HepG2 (cell line): Measurements from ENCODE around the gene C22orf15. TPM values are rescaled to one million over a fixed set of nuclear protein-coding genes. Genes with fewer than 3 reads are reported as not detected.
A peak's percentile ranks its signal among the peaks of the same experiment; 100 is the strongest.

ENCODE experiments used
- AHDC1 ChIP-seq: sonication (generic); formaldehyde crosslinking; IDR thresholded peaks from 2 replicates; pipeline ENCODE4 v1.5.1; 2020; ENCODE audit warnings: mild to moderate bottlenecking, missing genetic modification reagents, borderline replicate concordance
- ATAD3A ChIP-seq: sonication (generic); formaldehyde crosslinking; IDR thresholded peaks from 2 replicates; pipeline ENCODE4 v1.4.0; 2020; ENCODE audit warnings: missing genetic modification reagents
- ATF5 ChIP-seq: sonication (generic); formaldehyde crosslinking; IDR thresholded peaks from 2 replicates; pipeline ENCODE4 v1.4.0; 2020; ENCODE audit warnings: mild to moderate bottlenecking, low read depth, missing genetic modification reagents
- BATF2 ChIP-seq: sonication (generic); formaldehyde crosslinking; IDR thresholded peaks from 2 replicates; pipeline ENCODE4 v1.8.0; 2022; ENCODE audit warnings: mild to moderate bottlenecking, missing genetic modification reagents, moderate library complexity
- EHMT2 ChIP-seq: fragments of 200-600 bp; sonication (generic); IDR thresholded peaks from 2 replicates; pipeline ENCODE4 v1.7.0; 2017; ENCODE audit warnings: antibody characterized with exemption, low read depth, low read length, borderline replicate concordance
- FOSL2 ChIP-seq: sonication (generic); formaldehyde crosslinking; IDR thresholded peaks from 2 replicates; pipeline ENCODE4 v1.4.0; 2020; ENCODE audit warnings: missing genetic modification reagents
- MLX ChIP-seq: IDR thresholded peaks from 2 replicates; pipeline ENCODE4 v1.6.1; 2016
- NR2F1 ChIP-seq, 2 experiments: fragments of 450-650 bp in 1 of 2; formaldehyde crosslinking in 1 of 2; IDR thresholded peaks; 2 replicates each; pipeline versions ENCODE4 v1.5.0 to v1.6.1; 2016 to 2020; ENCODE audit warnings: mild to moderate bottlenecking in 1 of 2, missing compliant biosample characterization in 1 of 2, missing genetic modification reagents in 1 of 2, moderate library complexity in 1 of 2
- XBP1 ChIP-seq: sonication (generic); formaldehyde crosslinking; IDR thresholded peaks from 2 replicates; pipeline ENCODE4 v1.5.0; 2020; ENCODE audit warnings: missing genetic modification reagents
- ZBTB1 ChIP-seq: sonication (generic); formaldehyde crosslinking; IDR thresholded peaks from 2 replicates; pipeline ENCODE4 v1.4.0; 2020; ENCODE audit warnings: missing genetic modification reagents, borderline replicate concordance
- ZBTB37 ChIP-seq: sonication (generic); formaldehyde crosslinking; IDR thresholded peaks from 2 replicates; pipeline ENCODE4 v1.4.0; 2020; ENCODE audit warnings: mild to moderate bottlenecking, missing genetic modification reagents
- ZNF138 ChIP-seq: sonication (generic); formaldehyde crosslinking; IDR thresholded peaks from 2 replicates; pipeline ENCODE4 v1.5.0; 2020; ENCODE audit warnings: mild to moderate bottlenecking, low read depth, missing genetic modification reagents
- ZNF30 ChIP-seq: sonication (generic); formaldehyde crosslinking; IDR thresholded peaks from 2 replicates; pipeline ENCODE4 v1.5.0; 2020; ENCODE audit warnings: mild to moderate bottlenecking, missing genetic modification reagents
- ZNF577 ChIP-seq: sonication (generic); formaldehyde crosslinking; IDR thresholded peaks from 2 replicates; pipeline ENCODE4 v1.4.0; 2020; ENCODE audit warnings: mild to moderate bottlenecking, low read depth, missing genetic modification reagents, borderline replicate concordance
- ZNF597 ChIP-seq: sonication (generic); formaldehyde crosslinking; IDR thresholded peaks from 2 replicates; pipeline ENCODE4 v1.5.0; 2020; ENCODE audit warnings: missing genetic modification reagents
- ZNF619 ChIP-seq: sonication (generic); formaldehyde crosslinking; IDR thresholded peaks from 2 replicates; pipeline ENCODE4 v1.4.0; 2020; ENCODE audit warnings: mild to moderate bottlenecking, missing genetic modification reagents
- ZNF672 ChIP-seq: sonication (generic); formaldehyde crosslinking; IDR thresholded peaks from 2 replicates; pipeline ENCODE4 v1.8.1; 2022; ENCODE audit warnings: missing genetic modification reagents
- polyA plus RNA-seq, 8 experiments: library from polyadenylated mRNA; depleted of rRNA in 3 of 8; stranded (reverse) in 7 of 8; unstranded in 1 of 8; fragments of >200 nt; fragmentation: Illumina TruSeq in 4 of 8; extraction: Trizol in 4 of 8; gene quantifications; 2 replicates each; pipeline versions ENCODE4 v1.2.1 to v1.2.3, GENCODE V29; 2011 to 2016; ENCODE audit warnings: low read depth in 4 of 8, missing spikeins in 1 of 8, mixed read lengths in 1 of 8; ENCODE audit not compliant: insufficient read depth in 1 of 8
- total RNA-seq, 5 experiments: library from RNA; depleted of rRNA; stranded (reverse); fragments of >200 nt; fragmentation: Illumina TruSeq; extraction: Trizol; gene quantifications; 2 replicates each; pipeline ENCODE4 v1.2.3, GENCODE V29; 2016; ENCODE audit warnings: low read depth in 1 of 5
- TF ChIP-seq, protein P1 (sequence below): sonication (generic); formaldehyde crosslinking; IDR thresholded peaks from 2 replicates; pipeline ENCODE4 v1.9.0; 2022; ENCODE audit warnings: missing genetic modification reagents, mild to moderate bottlenecking, borderline replicate concordance

The C22orf15 gene
- total and polyA plus RNA-seq, 2 of the 13 experiments (the other 11 are each of a cell fraction or from before 2014, with no cell fraction given), result not detected

DNA sequence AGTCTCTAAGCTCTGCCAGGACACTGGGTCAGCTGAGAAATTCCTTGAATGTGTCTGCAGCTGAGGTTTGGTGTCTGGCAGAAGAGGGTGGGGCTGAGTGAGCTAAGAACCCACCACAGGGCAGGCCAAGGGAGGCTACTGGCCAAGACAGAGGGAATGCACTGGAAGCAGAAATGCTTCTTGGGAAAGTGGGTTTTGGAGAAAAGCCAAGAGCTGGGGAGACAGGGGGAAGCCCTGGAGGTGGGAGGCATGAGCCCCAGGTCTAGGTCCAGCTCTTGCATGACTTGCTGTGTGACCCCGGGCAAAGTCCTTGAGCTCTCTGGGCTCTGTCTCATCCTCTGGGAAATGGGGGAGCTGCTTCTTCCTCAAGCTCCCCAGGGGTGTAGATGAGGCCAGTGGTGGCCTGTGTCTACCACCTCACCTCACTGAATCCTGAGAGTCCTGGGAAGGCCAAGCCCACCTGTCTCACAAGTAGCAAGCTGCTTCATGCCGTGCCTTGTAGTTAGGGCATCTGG, 12.2 kb downstream of the C22orf15 start (continued):
- TF ChIP-seq EHMT2 (no peak), ZNF30 (CRISPR knock-in tag) (no peak), BATF2 (CRISPR knock-in tag) (no peak), ZNF619 (CRISPR knock-in tag) (no peak), XBP1 (CRISPR knock-in tag) (no peak), ZNF138 (CRISPR knock-in tag) (no peak), ZBTB1 (no peak), AHDC1 (no peak), ZNF577 (CRISPR knock-in tag) (no peak), NR2F1 (CRISPR knock-in tag; IDR thresholded peaks at IDR 0.05) (no peak), ZNF672 (CRISPR knock-in tag) (no peak), ZNF597 (CRISPR knock-in tag) (no peak), ATF5 (CRISPR knock-in tag) (no peak), ZBTB37 (CRISPR knock-in tag) (no peak), FOSL2 (CRISPR knock-in tag) (no peak), MLX (CRISPR knock-in tag) (no peak), ATAD3A (CRISPR knock-in tag) (no peak)
- TF ChIP-seq, protein P1, sequence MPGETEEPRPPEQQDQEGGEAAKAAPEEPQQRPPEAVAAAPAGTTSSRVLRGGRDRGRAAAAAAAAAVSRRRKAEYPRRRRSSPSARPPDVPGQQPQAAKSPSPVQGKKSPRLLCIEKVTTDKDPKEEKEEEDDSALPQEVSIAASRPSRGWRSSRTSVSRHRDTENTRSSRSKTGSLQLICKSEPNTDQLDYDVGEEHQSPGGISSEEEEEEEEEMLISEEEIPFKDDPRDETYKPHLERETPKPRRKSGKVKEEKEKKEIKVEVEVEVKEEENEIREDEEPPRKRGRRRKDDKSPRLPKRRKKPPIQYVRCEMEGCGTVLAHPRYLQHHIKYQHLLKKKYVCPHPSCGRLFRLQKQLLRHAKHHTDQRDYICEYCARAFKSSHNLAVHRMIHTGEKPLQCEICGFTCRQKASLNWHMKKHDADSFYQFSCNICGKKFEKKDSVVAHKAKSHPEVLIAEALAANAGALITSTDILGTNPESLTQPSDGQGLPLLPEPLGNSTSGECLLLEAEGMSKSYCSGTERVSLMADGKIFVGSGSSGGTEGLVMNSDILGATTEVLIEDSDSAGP (CRISPR knock-in tag), result 0 out of 2 replicates have a peak, but pooled peaks have one; percentile 1
